ENCODE data around the gene RXRA.

DNA sequence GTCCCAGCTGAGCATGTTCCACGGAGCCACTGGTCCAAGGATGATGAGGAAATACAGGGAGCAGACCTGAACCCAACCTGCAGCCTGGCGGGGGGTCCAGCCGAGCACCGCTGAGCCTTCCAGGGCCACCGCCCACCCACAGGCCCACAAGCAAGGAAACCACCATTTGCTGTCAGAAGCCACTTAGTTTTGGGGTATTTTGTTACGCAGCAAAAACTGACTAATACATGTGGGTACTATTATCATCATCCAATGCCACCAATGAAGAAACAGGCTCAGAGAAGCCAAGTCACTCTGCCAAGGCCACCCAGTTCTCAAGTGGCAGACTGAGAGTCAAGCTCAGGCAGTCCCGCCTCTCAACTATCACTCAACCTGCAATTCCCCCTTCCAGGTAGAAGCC is 48.0 kb upstream of the RXRA start:
- TF ChIP-seq ZNF16 (tag by site-specific recombination; IDR thresholded peaks at IDR 0.05; ENCODE audit: low read depth) (no peak), TCF7L2 (IDR thresholded peaks at IDR 0.05; ENCODE audit: borderline replicate concordance, low read depth, low read length) (no peak), RBAK (tag by site-specific recombination; IDR thresholded peaks at IDR 0.05) (peak; percentile 99), ZNF274 (IDR thresholded peaks at IDR 0.05; ENCODE audit: low read length) (no peak), ZNF274 (tag by site-specific recombination; IDR thresholded peaks at IDR 0.05; ENCODE audit: borderline replicate concordance) (no peak), ZNF768 (tag by site-specific recombination; IDR thresholded peaks at IDR 0.05) (no peak), ZNF600 (tag by site-specific recombination; IDR thresholded peaks at IDR 0.05) (no peak), ZNF138 (tag by site-specific recombination; IDR thresholded peaks at IDR 0.05; ENCODE audit: borderline replicate concordance) (no peak), ZNF623 (tag by site-specific recombination; IDR thresholded peaks at IDR 0.05) (no peak)
- TF ChIP-seq, protein P1, sequence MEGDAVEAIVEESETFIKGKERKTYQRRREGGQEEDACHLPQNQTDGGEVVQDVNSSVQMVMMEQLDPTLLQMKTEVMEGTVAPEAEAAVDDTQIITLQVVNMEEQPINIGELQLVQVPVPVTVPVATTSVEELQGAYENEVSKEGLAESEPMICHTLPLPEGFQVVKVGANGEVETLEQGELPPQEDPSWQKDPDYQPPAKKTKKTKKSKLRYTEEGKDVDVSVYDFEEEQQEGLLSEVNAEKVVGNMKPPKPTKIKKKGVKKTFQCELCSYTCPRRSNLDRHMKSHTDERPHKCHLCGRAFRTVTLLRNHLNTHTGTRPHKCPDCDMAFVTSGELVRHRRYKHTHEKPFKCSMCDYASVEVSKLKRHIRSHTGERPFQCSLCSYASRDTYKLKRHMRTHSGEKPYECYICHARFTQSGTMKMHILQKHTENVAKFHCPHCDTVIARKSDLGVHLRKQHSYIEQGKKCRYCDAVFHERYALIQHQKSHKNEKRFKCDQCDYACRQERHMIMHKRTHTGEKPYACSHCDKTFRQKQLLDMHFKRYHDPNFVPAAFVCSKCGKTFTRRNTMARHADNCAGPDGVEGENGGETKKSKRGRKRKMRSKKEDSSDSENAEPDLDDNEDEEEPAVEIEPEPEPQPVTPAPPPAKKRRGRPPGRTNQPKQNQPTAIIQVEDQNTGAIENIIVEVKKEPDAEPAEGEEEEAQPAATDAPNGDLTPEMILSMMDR (tag by site-specific recombination; IDR thresholded peaks at IDR 0.05), result no peak
- TF ChIP-seq, protein P2, sequence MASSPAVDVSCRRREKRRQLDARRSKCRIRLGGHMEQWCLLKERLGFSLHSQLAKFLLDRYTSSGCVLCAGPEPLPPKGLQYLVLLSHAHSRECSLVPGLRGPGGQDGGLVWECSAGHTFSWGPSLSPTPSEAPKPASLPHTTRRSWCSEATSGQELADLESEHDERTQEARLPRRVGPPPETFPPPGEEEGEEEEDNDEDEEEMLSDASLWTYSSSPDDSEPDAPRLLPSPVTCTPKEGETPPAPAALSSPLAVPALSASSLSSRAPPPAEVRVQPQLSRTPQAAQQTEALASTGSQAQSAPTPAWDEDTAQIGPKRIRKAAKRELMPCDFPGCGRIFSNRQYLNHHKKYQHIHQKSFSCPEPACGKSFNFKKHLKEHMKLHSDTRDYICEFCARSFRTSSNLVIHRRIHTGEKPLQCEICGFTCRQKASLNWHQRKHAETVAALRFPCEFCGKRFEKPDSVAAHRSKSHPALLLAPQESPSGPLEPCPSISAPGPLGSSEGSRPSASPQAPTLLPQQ (tag by site-specific recombination; IDR thresholded peaks at IDR 0.05), result no peak
- TF ChIP-seq, protein P3, sequence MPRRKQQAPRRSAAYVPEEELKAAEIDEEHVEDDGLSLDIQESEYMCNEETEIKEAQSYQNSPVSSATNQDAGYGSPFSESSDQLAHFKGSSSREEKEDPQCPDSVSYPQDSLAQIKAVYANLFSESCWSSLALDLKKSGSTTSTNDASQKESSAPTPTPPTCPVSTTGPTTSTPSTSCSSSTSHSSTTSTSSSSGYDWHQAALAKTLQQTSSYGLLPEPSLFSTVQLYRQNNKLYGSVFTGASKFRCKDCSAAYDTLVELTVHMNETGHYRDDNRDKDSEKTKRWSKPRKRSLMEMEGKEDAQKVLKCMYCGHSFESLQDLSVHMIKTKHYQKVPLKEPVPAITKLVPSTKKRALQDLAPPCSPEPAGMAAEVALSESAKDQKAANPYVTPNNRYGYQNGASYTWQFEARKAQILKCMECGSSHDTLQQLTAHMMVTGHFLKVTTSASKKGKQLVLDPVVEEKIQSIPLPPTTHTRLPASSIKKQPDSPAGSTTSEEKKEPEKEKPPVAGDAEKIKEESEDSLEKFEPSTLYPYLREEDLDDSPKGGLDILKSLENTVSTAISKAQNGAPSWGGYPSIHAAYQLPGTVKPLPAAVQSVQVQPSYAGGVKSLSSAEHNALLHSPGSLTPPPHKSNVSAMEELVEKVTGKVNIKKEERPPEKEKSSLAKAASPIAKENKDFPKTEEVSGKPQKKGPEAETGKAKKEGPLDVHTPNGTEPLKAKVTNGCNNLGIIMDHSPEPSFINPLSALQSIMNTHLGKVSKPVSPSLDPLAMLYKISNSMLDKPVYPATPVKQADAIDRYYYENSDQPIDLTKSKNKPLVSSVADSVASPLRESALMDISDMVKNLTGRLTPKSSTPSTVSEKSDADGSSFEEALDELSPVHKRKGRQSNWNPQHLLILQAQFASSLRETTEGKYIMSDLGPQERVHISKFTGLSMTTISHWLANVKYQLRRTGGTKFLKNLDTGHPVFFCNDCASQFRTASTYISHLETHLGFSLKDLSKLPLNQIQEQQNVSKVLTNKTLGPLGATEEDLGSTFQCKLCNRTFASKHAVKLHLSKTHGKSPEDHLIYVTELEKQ (tag by site-specific recombination; IDR thresholded peaks at IDR 0.05; ENCODE audit: borderline replicate concordance), result no peak
- TF ChIP-seq, protein P4, sequence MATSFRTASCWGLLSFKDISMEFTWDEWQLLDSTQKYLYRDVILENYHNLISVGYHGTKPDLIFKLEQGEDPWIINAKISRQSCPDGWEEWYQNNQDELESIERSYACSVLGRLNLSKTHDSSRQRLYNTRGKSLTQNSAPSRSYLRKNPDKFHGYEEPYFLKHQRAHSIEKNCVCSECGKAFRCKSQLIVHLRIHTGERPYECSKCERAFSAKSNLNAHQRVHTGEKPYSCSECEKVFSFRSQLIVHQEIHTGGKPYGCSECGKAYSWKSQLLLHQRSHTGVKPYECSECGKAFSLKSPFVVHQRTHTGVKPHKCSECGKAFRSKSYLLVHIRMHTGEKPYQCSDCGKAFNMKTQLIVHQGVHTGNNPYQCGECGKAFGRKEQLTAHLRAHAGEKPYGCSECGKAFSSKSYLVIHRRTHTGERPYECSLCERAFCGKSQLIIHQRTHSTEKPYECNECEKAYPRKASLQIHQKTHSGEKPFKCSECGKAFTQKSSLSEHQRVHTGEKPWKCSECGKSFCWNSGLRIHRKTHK (tag by site-specific recombination; IDR thresholded peaks at IDR 0.05), result no peak
- TF ChIP-seq, protein P5, sequence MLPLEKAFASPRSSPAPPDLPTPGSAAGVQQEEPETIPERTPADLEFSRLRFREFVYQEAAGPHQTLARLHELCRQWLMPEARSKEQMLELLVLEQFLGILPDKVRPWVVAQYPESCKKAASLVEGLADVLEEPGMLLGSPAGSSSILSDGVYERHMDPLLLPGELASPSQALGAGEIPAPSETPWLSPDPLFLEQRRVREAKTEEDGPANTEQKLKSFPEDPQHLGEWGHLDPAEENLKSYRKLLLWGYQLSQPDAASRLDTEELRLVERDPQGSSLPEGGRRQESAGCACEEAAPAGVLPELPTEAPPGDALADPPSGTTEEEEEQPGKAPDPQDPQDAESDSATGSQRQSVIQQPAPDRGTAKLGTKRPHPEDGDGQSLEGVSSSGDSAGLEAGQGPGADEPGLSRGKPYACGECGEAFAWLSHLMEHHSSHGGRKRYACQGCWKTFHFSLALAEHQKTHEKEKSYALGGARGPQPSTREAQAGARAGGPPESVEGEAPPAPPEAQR (tag by site-specific recombination; IDR thresholded peaks at IDR 0.05), result no peak

Data from HEK293 (cell line).